Measurements from ENCODE around the gene THBS2. TPM values are rescaled to one million over a fixed set of nuclear protein-coding genes. Genes with fewer than 3 reads are reported as not detected.

The THBS2 gene
- total RNA-seq, 1 donor from 2014 or later = 6.9 TPM

GRCh38 chr6:169289619-169290339, 36.1 kb upstream of the THBS2 start:
- Histone ChIP-seq H3K4me3 (no peak overlapping the region), H3K4me1 (peaks cover 5% of the 10 kb centered on the region), H3K36me3 (no peaks in the 10 kb centered on the region), H3K9me3 (replicated peaks) (no peaks in the 10 kb centered on the region), H3K27me3 (ENCODE audit: low read depth) (peaks cover 43% of the 10 kb centered on the region), H3K27ac (replicated peaks) (peak overlapping the region; percentile 72)
- no peak for TF ChIP-seq CTCF (IDR thresholded peaks at IDR 0.05; ENCODE audit: borderline replicate concordance)
- DNase-seq = peak; percentile 45
- intact Hi-C loops (cut with micrococcal nuclease) = no loop called here

- H3K36me3 ChIP-seq = no peaks in the 10 kb centered on the region
- H3K4me1 ChIP-seq = peaks cover 5% of the 10 kb centered on the region
- no peak for DNase-seq
- no peak overlapping the region for H3K4me3 ChIP-seq
- TF ChIP-seq CTCF (IDR thresholded peaks at IDR 0.05; ENCODE audit: borderline replicate concordance) = no peak
- intact Hi-C loops (cut with micrococcal nuclease) = no loop called here
- H3K27me3 ChIP-seq (ENCODE audit: low read depth) = peaks cover 43% of the 10 kb centered on the region
- no peaks in the 10 kb centered on the region for H3K9me3 ChIP-seq (replicated peaks)
- H3K27ac ChIP-seq (replicated peaks) = peak overlapping the region; percentile 72
Observed at GRCh38 chr6:169289257-169289618, 35.6 kb upstream of the THBS2 start.

- peak; percentile 31 for DNase-seq
- Histone ChIP-seq H3K4me1 (peaks cover 5% of the 10 kb centered on the region), H3K36me3 (no peaks in the 10 kb centered on the region), H3K4me3 (no peak overlapping the region), H3K9me3 (replicated peaks) (no peaks in the 10 kb centered on the region), H3K27me3 (ENCODE audit: low read depth) (peaks cover 43% of the 10 kb centered on the region), H3K27ac (replicated peaks) (peak overlapping the region; percentile 72)
- no peak for TF ChIP-seq CTCF (IDR thresholded peaks at IDR 0.05; ENCODE audit: borderline replicate concordance)
- intact Hi-C loops (cut with micrococcal nuclease) = no loop called here
Observed at GRCh38 chr6:169288591-169288990, 34.9 kb upstream of the THBS2 start.

DNA sequence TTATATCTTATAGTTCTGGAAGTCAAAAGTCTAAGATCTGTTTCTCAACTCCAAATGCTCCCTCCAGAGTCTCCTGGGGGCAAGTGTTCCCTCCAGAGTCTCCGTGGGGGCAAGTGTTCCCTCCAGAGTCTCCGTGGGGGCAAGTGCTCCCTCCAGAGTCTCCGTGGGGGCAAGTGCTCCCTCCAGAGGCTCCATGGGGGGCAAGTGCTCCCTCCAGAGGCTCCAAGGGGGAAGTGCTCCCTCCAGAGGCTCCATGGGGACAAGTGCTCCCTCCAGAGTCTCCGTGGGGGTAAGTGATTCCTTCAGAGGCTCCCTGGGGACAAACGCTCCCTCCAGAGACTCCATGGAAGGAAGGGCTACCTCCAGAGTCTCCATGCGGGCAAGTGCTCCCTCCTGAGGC, 34.0 kb upstream of the THBS2 start:
- H3K4me1 ChIP-seq = peaks cover 5% of the 10 kb centered on the region
- peaks cover 45% of the 10 kb centered on the region for H3K27me3 ChIP-seq (ENCODE audit: low read depth)
- no peaks in the 10 kb centered on the region for H3K9me3 ChIP-seq (replicated peaks)
- no peak overlapping the region for H3K27ac ChIP-seq (replicated peaks)
- intact Hi-C loops (cut with micrococcal nuclease) = no loop called here
- DNase-seq = no peak
- no peak overlapping the region for H3K4me3 ChIP-seq
- no peaks in the 10 kb centered on the region for H3K36me3 ChIP-seq
- TF ChIP-seq CTCF (IDR thresholded peaks at IDR 0.05; ENCODE audit: borderline replicate concordance) = no peak

- Histone ChIP-seq H3K4me1 (no peaks in the 10 kb centered on the region), H3K27ac (replicated peaks) (no peak overlapping the region), H3K4me3 (no peak overlapping the region), H3K36me3 (no peaks in the 10 kb centered on the region), H3K27me3 (ENCODE audit: low read depth) (peaks cover 52% of the 10 kb centered on the region), H3K9me3 (replicated peaks) (no peaks in the 10 kb centered on the region)
- no peak for TF ChIP-seq CTCF (IDR thresholded peaks at IDR 0.05; ENCODE audit: borderline replicate concordance)
- intact Hi-C loops (cut with micrococcal nuclease) = no loop called here
- DNase-seq = no peak
Observed at GRCh38 chr6:169286961-169287360, 33.3 kb upstream of the THBS2 start.
